Endothelial cell of umbilical vein (primary cell): ENCODE data around the gene SCG3. TPM values are rescaled to one million over a fixed set of nuclear protein-coding genes. Genes with fewer than 3 reads are reported as not detected.

Experiments
- BruUV-seq: library from RNA; stranded (reverse); fragments of 400-500 nt; replicated peaks from 2 replicates; lab custom pipeline; 2021; lab: Mats Ljungman, UMichigan
- CTCF ChIA-PET: fragments of 300-600, 350-600 bp; sonication (Branson Sonifier 250); formaldehyde crosslinking; loops from one replicate; lab custom pipeline; 2021; ENCODE audit warnings: antibody characterized with exemption, inconsistent platforms; lab: Charles Lee
- POLR2A ChIA-PET: fragments of 300-600, 350-600 bp; sonication (Branson Sonifier 250); formaldehyde crosslinking; loops from one replicate; lab custom pipeline; 2021; ENCODE audit warnings: antibody characterized with exemption, inconsistent platforms; lab: Charles Lee
- DNase-seq: peaks from one replicate; pipeline ENCODE4 v3.0.0-alpha.2; 2011; ENCODE audit warnings: low read depth, low spot score
- FAIRE-seq: peaks from 2 replicates; lab custom pipeline; 2011; peaks lifted over from hg19 to GRCh38; lab: Jason Lieb, UNC
- H2AFZ ChIP-seq: 2 replicates; pipeline ENCODE4 v1.6.0; 2012; ENCODE audit warnings: low read depth, low read length, control low read depth, inconsistent platforms
- H3K27ac ChIP-seq: 2 replicates; pipeline ENCODE4 v1.5.1; 2011; ENCODE audit warnings: low read depth, mild to moderate bottlenecking, control low read depth, low read length, moderate library complexity; ENCODE audit not compliant: insufficient read depth
- H3K27me3 ChIP-seq, 2 experiments: 2 replicates each; pipeline versions ENCODE4 v1.6.0 to v1.6.1; 2011; ENCODE audit warnings: low read length in 2 of 2, mixed read lengths in 1 of 2; ENCODE audit not compliant: control insufficient read depth in 2 of 2, insufficient read depth in 2 of 2
- H3K36me3 ChIP-seq, 2 experiments: 2 replicates in 1 of 2; 3 replicates in 1 of 2; pipeline ENCODE4 v1.5.1; 2011; ENCODE audit warnings: low read length in 2 of 2, mild to moderate bottlenecking in 1 of 2, moderate library complexity in 1 of 2; ENCODE audit not compliant: control insufficient read depth in 2 of 2, insufficient read depth in 2 of 2; ENCODE audit errors: extremely low read depth in 1 of 2
- H3K4me1 ChIP-seq: 3 replicates; pipeline ENCODE4 v1.5.1; 2011; ENCODE audit warnings: mild to moderate bottlenecking, low read length; ENCODE audit not compliant: control insufficient read depth, insufficient read depth; ENCODE audit errors: extremely low read depth
- H3K4me2 ChIP-seq: 2 replicates; pipeline ENCODE4 v1.6.1; 2011; ENCODE audit warnings: low read length, control low read depth, mixed read lengths; ENCODE audit not compliant: insufficient read depth
- H3K4me3 ChIP-seq, 3 experiments: fragments of 200-600 bp in 1 of 3; sonication (generic), shearing (Covaris generic) in 1 of 3; replicated peaks in 1 of 3; 2 replicates each; pipeline ENCODE4 v1.5.1; 2011 to 2016; ENCODE audit warnings: control low read depth in 3 of 3, low read length in 3 of 3, mild to moderate bottlenecking in 2 of 3, inconsistent platforms in 1 of 3, low read depth in 1 of 3, moderate library complexity in 1 of 3; ENCODE audit not compliant: insufficient read depth in 1 of 3
- H3K79me2 ChIP-seq: 2 replicates; pipeline ENCODE4 v1.6.0; 2012; ENCODE audit warnings: low read length, inconsistent platforms; ENCODE audit not compliant: control insufficient read depth, insufficient read depth
- H3K9ac ChIP-seq: replicated peaks from 2 replicates; pipeline ENCODE3; 2011; ENCODE audit warnings: low read length, control low read depth; ENCODE audit not compliant: insufficient read depth; ENCODE audit errors: extremely low read depth
- H3K9me1 ChIP-seq: replicated peaks from 3 replicates; pipeline ENCODE4 v1.6.0; 2011; ENCODE audit warnings: mild to moderate bottlenecking, low read length; ENCODE audit not compliant: control insufficient read depth, insufficient read depth; ENCODE audit errors: extremely low read depth
- H3K9me3 ChIP-seq: replicated peaks from 2 replicates; pipeline ENCODE4 v1.5.1; 2012; ENCODE audit warnings: low read length, inconsistent platforms; ENCODE audit not compliant: control insufficient read depth, insufficient read depth
- H4K20me1 ChIP-seq: replicated peaks from 2 replicates; pipeline ENCODE3; 2011; ENCODE audit warnings: mild to moderate bottlenecking, low read length; ENCODE audit not compliant: control insufficient read depth, insufficient read depth; ENCODE audit errors: extremely low read depth
- EZH2 ChIP-seq: IDR thresholded peaks from 2 replicates; pipeline ENCODE4 v1.6.1; 2012; ENCODE audit warnings: borderline replicate concordance, low read depth, mild to moderate bottlenecking, moderate library complexity, low read length, inconsistent platforms; ENCODE audit not compliant: severe bottlenecking
- FOS ChIP-seq: IDR thresholded peaks from 2 replicates; pipeline ENCODE4 v1.6.1; 2011; ENCODE audit warnings: mild to moderate bottlenecking, low read length, moderate library complexity, borderline replicate concordance; ENCODE audit not compliant: insufficient read depth
- GATA2 ChIP-seq: IDR thresholded peaks from 2 replicates; pipeline ENCODE4 v1.7.0; 2011; ENCODE audit warnings: low read depth, mild to moderate bottlenecking, moderate library complexity, mixed read lengths, low read length; ENCODE audit not compliant: insufficient read length, insufficient read depth
- JUN ChIP-seq: IDR thresholded peaks from 2 replicates; pipeline ENCODE4 v1.6.1; 2011; ENCODE audit warnings: borderline replicate concordance, low read depth; ENCODE audit not compliant: insufficient read length, insufficient read depth
- MAX ChIP-seq: IDR thresholded peaks from 2 replicates; pipeline ENCODE4 v1.6.1; 2011; ENCODE audit not compliant: insufficient read depth, insufficient read length
- MYC ChIP-seq: IDR thresholded peaks from one replicate; pipeline ENCODE4 v1.6.1; 2011; ENCODE audit warnings: mild to moderate bottlenecking, low read depth, low read length
- POLR2A ChIP-seq: IDR thresholded peaks from 2 replicates; pipeline ENCODE4 v1.6.1; 2012; ENCODE audit warnings: low read depth, mild to moderate bottlenecking, control low read depth, low read length
- POLR2AphosphoS5 ChIP-seq: IDR thresholded peaks from 2 replicates; pipeline ENCODE4 v1.6.1; 2012; ENCODE audit warnings: low read depth, mild to moderate bottlenecking, control low read depth, low read length, moderate library complexity; ENCODE audit not compliant: insufficient read depth
- dilution Hi-C: fragments of 300-500 bp; cut with MboI; formaldehyde crosslinking; loops from one replicate; pipeline ENCODE4 v1.15.0; 2019; ENCODE audit warnings: low sequenced_read_pairs; ENCODE audit not compliant: extremely low pct_ligation_motif_present
- intact Hi-C: fragments of 100-400 bp; cut with micrococcal nuclease; formaldehyde crosslinking; loops from one replicate; pipeline ENCODE4 v1.10.0; 2022
- polyA plus RNA-seq, 4 experiments: library from polyadenylated mRNA; depleted of rRNA in 3 of 4; stranded (reverse) in 3 of 4; unstranded in 1 of 4; fragments of >200 nt; gene quantifications; 2 replicates each; pipeline versions ENCODE4 v1.2.1 to v1.2.3, GENCODE V29; 2011 to 2012; ENCODE audit warnings: missing spikeins in 1 of 4
- total RNA-seq: library from RNA; stranded (reverse); gene quantifications from 2 replicates; pipeline ENCODE4 v1.2.3, GENCODE V29; 2021
- TF ChIP-seq, protein P1 (sequence below), 2 donors: IDR thresholded peaks; 1 replicate in 1 of 2; 2 replicates in 1 of 2; pipeline ENCODE4 v1.5.1; 2011; ENCODE audit warnings: low read length in 2 of 2, mild to moderate bottlenecking in 2 of 2, moderate library complexity in 2 of 2, control low read depth in 1 of 2, inconsistent platforms in 1 of 2, low read depth in 1 of 2; ENCODE audit not compliant: insufficient read depth in 1 of 2; ENCODE audit errors: extremely low read depth in 1 of 2

SCG3 gene
- total and polyA plus RNA-seq, 2 donors (not counting 3 experiments of a cell fraction or from before 2014, with no cell fraction given), result not detected

- no peak overlapping the region for H3K4me2 ChIP-seq
- ChIA-PET CTCF (interaction anchor here (1.0 to 1.9 kb wide), 2 partner anchors 10 to 70 kb away, joined by 3 to 10 read pairs; no protein-coding TSS in a partner anchor), POLR2A (no interaction called here)
- H3K9ac ChIP-seq, result no peak overlapping the region
- no peaks in the 10 kb centered on the region for H4K20me1 ChIP-seq
- FAIRE-seq, result no peak
- no peaks in the 10 kb centered on the region for H3K79me2 ChIP-seq
- TF ChIP-seq FOS (no peak), POLR2A (no peak), EZH2 (no peak), GATA2 (no peak), MAX (no peak), POLR2AphosphoS5 (no peak), JUN (no peak), MYC (no peak)
- TF ChIP-seq, protein P1, sequence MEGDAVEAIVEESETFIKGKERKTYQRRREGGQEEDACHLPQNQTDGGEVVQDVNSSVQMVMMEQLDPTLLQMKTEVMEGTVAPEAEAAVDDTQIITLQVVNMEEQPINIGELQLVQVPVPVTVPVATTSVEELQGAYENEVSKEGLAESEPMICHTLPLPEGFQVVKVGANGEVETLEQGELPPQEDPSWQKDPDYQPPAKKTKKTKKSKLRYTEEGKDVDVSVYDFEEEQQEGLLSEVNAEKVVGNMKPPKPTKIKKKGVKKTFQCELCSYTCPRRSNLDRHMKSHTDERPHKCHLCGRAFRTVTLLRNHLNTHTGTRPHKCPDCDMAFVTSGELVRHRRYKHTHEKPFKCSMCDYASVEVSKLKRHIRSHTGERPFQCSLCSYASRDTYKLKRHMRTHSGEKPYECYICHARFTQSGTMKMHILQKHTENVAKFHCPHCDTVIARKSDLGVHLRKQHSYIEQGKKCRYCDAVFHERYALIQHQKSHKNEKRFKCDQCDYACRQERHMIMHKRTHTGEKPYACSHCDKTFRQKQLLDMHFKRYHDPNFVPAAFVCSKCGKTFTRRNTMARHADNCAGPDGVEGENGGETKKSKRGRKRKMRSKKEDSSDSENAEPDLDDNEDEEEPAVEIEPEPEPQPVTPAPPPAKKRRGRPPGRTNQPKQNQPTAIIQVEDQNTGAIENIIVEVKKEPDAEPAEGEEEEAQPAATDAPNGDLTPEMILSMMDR (IDR thresholded peaks at IDR 0.05; ENCODE audit: extremely low read depth in 1 of 2, insufficient read depth in 1 of 2, low read depth in 1 of 2, low read length in 2 of 2), result no peak
- dilution Hi-C loops (no loop called here), intact Hi-C loops (loop anchor here (5.0 kb wide), 1 partner anchor 57 kb away; no protein-coding TSS in a partner anchor)
- H3K4me3 ChIP-seq, result no peak overlapping the region
- no peaks in the 10 kb centered on the region for H3K9me1 ChIP-seq
- no peaks in the 10 kb centered on the region for H3K36me3 ChIP-seq
- H2AFZ ChIP-seq, result no peak overlapping the region
- H3K4me1 ChIP-seq, result peaks cover 15% of the 10 kb centered on the region
- H3K9me3 ChIP-seq, result no peaks in the 10 kb centered on the region
- no TSS peak for BruUV-seq
- no peak for DNase-seq
- H3K27me3 ChIP-seq, result no peaks in the 10 kb centered on the region
- H3K27ac ChIP-seq, result peak overlapping the region; percentile 60
Measured at GRCh38 chr15:51720201-51720995, 39.1 kb downstream of the SCG3 start.
